Left hindlimb (tissue), 1 donor: Measurements from ENCODE around the gene ATOH8.

Experiments
- DNase-seq: peaks from one replicate; pipeline ENCODE4 v3.0.0-alpha.2; 2018

Gene ATOH8

DNA sequence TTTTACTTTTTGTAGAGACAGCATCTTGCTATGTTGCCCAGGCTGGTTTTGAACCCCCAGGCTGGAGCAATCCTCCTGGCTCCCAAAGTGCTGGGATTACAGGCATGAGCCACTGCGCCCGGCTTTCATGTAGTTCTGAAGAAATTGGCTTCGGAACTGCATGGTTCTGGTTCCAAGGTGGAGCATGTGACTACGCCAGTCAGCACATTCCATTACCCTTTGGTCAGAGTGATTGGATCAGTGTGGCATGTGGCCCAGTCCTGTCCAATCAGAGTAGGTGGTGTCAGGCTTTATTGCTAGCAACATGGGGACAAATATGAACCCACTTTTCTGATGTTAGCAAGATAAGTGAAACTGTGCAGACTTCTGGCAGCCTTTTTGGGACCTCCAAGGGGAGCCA, 16.3 kb upstream of the ATOH8 start:
- DNase-seq = peak; percentile 80

DNA sequence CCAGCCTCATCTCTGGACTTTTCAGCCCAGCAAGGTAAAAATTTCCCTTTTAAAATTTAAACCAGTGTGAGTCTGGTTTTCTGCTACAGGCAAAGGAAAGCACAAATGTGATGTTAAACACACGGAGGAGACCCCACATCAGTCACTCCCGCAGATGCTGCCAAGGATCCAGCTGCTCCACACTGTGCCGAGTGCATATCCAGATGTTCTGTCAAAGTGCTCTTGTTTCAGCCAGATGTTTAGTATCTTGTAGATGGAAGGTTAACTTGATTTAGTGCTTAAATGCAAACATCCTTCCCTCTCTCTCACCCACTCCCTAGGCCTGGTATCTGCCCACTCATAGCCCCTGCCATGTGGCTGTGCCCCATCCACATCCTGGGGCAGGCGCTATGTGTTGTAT, 15.8 kb upstream of the ATOH8 start:
- DNase-seq = peak; percentile 87

DNA sequence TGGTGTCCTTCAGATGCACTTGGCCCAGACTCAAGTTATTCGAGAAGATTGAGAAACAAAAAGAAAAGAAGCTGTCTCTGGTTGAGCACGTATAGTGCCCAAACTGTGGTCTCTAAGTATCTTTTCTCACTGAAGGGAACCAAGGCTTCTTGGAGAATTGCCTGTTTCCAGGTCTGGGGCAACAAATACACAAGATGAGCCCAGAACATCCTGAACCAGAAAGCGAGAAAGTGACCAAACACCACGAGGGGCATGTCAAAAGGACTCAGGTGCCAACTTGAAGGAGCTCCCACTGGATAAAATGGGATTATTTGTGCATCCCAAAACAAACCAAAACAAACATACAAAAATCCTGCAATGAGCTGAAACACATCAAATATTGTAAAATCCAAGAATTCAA, 13.6 kb upstream of the ATOH8 start:
- DNase-seq = no peak

DNA sequence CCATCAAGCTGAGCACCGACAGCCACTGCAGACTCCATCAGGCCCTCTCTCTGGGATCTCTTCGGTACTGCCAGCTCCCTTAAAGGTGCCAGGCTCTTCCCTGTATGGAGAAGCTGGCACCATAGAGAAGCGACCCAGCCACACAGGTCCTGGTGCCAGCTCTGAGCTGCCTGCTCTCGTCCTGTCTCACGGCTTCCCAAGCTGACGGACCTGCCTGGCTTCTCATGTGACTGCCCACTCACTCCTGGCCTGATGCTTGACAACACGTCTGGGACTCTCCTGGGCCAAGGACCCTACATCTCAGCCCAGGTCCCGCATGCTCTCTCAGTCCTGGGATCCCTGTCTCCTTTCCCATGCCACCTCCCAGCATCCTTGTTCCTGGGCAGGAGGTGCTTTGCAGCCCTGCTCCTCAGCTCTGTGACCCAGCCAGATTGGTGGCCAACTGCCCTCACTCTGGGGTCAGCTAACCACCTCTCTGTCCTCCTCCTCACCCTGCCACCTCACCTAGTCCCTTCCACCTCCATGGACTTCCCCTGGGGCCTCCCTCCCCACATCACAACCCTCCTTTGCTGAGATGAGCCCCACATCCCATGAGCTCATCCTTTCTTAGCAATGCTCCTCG, 12.5 kb upstream of the ATOH8 start:
- no peak for DNase-seq

DNA sequence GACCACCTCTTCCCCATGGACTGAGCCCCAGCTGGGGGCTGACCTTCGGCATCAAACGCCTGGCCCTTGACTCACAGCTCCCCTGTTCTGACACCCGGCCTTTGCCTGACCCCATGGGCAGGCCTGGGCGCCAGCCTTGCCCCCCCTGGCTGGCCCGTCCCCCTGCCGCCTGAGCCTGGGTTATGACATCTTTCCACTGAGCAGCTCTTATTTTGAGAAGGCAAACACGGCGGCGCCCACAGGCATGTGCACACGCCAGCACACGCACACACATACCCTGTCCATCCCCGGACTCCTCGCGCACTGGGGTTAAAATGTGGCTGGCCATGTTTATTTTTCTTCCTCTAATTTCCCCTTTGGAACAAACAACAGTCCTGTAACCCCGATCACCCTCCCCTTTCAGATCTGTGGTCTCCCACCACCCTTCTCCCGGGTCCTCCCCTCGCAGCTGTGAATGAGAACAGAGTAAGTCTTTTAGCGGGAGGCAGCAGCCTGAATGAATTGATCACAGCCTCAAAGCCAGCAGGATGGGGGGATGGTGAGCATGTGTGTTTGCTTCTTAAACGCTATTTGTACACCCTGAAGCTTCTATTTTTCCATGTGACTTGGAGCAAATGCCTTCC, 11.8 kb upstream of the ATOH8 start:
- peak; percentile 90 for DNase-seq

DNA sequence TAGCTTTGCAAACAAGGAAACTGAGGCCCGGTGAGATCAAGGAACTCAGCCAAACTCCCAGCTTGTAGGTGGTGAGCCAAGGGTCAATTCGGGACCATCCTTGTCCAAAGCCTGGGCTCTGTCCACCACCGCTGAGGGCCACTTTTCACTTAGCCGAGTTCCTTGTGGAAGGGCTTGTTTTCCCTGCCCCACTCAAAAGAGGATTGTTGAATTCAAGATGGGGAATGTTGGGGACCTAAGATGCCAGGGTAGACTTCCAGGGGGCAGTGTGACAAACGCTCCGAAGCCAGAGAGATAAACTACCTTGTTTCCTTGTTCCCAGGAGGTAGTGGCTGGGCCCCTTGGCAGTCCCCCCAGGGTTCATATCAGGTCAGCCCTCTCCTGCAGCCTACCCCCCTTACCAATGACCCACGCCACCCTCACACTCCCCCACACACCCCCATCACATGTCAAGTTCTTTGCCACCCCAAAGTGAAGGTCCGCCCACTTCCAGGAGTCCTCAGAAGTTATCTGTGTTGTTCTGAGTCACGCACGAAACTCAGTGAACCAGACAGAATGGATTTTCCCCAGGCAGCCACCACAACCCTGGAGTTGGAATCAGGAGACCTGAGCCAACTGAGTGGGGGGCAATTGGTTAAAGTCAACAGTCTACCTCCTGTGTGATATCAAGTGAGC, 10.3 kb upstream of the ATOH8 start:
- DNase-seq = no peak

DNA sequence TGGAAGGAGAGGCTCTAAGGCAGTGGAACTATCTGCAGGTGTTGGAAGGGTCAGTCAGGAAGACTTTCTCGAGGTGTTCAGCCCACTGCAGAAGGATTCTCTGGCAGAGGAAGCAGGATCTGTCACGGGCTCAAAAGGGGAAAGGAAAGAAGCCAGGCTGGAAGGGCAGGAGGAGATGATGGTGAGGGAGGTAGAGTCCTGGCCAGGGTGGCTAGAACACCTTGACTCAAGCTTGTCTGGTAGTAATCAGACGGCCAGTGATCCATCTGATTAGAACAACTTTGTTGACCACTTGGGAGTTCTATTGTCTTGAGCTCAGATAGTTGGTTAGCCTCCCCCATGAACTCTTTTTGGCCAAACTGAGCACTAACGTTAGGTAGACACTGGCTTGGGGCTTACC, 9.7 kb upstream of the ATOH8 start:
- DNase-seq = no peak

DNA sequence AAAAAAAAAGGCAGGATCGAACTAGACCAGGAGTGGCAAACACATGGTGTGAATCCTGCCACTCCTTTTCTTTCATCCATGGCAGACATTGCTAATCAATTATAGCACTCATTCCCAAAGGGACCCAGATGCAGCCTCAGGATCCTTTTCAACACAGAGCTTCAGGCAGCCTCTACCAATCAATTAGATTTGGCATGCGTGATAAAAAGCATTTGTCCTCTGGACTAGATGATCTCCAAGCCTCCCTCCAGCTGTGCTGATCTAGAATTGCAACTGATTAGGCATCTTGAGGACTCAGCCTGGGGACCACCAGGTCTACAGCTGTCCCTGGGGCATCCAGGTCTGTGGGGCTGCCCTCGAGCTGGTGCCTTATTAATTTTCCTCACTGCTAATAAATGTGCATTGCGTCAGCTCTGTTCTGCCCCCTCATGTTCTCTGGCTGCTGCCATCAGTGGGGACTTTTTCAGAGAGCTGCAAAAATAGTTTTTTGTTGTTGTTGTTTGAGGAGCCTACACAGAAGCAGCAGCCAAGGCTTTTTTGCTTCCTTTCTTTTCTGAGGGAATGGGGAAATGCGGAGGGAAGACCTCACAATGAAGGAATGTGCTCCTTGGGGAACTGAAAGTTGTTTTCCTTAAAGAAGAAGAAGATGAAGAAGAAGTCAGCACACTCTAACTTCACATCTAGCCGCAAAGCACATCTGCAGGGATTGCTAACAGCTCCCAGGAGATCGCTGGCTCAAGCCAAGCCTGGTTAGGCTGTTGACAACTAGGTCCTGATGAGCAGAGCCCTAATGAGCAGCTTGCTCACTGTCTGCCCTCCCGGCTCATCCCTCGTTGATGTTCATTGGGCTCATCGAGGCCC, 8.8 kb upstream of the ATOH8 start:
- DNase-seq = no peak

DNA sequence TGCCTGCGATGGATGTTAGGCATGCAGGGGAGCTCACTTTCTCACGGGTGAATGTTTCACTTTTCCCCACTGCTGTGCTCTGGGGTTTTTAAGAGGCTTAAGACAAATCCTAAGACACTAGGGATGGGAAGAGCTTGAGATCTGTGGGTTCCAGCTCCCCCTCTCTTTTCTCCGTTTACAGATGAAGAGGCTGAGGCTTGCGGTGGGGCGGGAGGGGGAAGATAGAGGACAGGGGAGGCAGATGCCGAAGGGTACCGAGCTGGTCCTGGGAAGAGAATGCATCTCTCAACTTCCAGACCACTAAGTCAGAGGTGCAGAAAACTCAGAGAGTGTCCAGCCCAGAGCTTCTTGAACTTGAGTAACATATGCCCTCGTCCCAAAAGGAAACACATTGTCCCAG, 8.2 kb upstream of the ATOH8 start:
- no peak for DNase-seq

DNA sequence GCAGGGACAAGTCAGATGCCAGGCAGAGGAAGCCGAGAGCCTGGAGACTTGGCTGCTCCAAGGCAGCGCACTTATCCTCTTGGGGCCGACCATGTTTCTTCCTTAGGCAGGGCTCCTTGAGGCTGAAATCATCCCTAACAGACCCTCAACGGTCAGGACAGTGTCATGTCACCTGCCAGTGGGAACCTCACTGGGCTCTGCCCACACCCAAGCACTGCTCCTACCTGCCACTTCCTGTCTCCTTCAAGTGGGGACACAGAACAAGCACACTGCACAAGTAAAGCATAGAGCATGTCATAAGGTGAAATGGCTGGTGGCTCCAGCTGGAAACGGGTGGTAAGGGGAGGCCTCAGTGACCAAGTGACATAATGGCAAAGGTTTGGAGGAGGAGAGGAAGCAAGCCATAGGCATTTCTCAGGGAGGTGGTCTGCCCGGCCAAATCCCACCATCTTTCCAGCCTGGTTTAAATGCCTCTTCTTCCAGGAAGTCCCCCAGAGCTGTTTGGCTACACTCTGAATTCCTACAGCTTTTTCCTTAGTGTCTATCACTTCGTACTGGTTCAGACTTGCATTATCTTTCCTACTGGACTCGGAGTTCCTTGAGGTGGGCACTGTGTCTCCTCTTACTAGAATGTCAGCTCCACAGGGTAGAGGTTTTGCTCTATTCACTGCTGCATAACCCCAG, 7.3 kb upstream of the ATOH8 start:
- no peak for DNase-seq

DNA sequence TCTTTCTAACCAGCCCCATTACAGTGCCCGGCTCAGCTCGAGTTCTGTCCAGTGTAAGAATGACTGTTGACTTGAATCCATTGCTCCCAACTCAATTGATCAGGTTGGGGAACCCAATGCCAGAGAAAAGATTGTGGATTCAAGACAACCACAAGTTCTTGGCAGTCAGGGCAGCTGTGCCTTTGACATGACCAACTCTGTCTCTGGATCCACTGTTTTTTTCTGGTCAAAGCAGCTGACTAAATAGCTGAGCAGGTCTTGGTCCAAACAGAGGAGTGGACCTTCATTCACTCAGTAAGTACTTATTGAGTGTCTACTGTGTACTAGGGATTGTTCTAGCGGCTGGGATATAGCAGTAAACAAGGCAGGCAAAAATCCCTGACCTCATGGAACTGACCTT, 6.3 kb upstream of the ATOH8 start:
- DNase-seq = peak; percentile 25

DNA sequence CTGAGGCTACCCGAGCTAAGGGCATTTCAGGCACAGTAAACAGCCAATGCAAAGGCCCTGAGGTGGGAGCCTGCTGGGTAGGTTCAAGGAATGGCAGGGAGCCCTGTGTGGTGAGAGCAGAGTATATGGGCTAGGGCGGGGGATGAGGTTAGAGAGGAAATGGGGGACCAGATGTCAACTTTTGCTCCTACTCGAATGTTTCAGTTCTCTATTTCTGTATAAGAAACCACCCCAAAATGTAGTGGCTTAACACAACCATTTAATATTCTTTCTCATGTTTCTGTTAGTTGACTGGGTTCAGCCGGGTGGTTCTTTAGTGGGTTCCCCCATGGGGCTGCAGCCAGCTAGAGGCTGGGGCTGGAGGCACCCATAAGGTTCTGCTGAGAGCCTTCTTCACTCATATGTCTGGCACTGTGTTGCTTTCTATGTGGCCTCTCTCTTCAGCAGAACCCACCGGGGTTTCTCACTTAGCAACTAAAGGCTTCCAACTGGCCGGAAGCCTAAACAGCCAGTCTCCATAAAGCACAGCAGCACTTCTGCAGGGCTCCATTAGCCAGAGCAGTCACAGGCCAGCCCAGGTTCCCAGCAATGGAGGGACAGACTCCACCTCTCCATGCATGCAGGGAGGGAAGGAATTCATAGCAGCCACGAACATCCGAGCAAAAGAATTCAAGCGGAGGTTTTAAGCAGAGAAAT, 5.6 kb upstream of the ATOH8 start:
- DNase-seq = peak; percentile 34

DNA sequence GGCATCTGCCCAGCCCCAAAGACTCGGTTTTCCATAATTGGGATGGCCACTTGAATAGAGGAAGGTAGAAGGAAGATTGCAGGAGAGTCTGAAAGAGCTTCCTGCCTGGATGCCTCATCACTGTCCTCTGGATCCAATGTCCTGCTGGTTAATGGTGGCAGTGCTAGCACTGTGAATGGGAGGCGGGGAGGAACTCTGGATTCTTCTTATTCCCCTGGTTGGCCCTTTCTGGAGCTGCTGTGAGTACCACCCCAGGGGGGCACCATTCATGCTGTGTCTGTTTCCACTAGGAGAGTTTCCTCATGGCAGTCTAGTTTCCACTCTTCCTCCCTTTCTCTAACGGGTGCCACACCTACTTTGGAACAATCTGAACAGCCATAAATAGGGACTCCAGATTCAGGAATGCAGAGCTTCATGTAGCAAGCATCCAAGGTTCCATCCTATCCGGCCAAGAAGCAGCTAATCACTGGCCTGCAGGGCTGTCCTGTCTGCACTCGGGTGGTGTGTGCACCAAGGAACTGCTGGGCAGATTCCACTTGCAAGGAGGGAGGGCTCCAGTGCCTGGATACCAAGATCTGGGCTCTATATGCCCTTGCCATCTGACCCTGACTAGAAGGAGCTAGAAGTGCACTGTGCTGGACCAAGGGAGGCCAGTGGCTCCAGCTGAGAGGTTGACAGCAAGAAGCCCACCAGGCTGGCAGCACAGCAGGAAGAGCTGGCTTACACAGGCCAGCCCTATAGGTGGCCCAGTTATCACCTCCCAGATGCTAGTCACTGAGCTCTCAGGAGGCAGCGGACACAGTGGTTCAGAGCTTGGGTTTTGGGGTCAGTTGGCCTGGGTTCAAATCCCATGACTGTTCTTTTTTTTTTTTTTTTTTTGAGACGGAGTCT, 4.6 kb upstream of the ATOH8 start:
- DNase-seq = peak; percentile 46

DNA sequence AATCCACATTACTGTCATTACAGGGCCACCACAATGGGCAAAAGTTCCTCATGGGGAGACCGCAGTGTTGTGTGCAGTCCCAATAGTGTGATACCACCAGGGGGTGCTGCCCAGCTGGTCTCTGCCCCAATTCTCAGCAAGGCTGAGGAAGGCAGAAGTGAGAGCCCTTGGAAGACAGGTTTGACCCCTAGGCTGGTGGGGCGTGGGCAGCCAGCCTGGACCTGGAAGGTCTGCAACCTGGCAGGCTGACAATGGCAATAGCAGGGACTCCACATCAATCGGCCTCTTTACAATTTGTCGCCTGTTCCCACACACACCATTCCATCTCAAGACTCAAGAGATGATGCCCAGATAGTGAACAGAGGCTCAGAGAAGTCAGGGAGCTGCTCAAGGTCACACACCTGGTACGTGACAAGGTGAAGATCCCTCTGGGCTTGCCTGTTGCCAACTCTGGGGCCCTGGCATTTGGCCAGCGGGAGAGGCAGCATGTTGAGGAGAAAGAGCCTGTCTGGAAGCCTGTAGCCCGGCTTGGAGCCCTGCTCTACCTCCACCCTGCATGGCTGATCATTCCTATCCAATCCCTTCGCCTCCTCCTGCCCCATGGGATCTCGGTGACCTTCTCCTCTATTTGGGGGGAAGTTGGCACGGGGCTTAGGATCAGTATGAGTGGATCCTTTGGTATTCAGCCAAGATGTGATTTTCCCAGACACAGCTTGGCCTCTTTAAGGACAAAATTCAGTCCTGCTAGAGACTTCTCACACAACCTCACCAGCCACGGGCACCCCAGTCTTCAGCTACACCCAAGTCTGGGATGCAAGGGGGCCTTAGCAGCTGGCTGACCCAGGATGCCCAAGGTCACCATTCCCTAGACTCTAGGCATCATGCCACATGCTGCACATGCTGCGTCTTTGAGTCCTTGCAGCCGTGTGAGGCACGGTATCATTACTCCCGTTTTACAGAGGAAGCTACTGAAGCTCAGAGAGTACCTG, 2.9 kb upstream of the ATOH8 start:
- DNase-seq = peak; percentile 71

DNA sequence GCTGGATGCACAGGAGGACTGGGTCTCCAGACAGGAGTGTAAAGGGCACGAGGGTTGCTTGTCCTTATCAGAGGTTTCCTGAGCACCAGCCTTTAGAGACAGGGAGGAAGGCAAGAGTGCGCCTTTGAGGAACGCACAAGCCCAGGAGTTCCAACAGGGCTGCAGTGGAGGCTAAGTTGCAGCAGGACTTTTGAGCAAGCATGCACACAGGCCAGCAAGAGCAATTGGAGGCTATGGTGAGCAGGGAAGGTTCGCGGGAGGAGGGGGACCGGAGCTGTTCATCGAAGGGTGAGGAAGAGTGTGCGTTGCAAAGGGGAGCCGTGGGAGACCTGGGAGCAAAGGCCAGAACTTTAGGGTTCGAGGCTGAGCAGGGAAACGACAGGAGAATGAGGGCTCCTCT, 2.2 kb upstream of the ATOH8 start:
- no peak for DNase-seq

DNA sequence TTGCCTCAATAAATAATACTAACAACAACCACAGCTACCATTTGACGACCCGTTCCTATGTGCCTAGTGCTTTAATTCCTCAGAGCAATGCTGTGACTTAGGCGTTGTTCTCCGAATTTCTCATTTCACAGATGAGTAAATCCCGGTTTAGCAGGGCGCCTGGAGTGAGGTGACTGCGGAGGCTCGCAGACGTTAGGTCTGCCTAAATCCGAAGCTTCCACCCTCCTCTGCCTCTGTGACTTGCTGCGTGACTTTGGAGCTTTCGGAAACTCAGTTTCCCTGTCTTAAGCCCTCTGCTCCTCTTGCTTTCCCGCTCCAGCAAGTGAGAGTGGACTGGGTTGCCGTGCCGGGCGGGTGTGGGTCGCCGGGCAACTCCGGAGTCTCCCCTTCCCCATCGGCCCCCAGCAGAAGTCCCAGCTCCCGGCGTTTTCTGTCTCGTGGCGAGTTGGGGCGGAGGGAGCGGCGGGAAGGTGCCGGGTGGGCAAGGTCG, 711 bp upstream of the ATOH8 start:
- no peak for DNase-seq

DNA sequence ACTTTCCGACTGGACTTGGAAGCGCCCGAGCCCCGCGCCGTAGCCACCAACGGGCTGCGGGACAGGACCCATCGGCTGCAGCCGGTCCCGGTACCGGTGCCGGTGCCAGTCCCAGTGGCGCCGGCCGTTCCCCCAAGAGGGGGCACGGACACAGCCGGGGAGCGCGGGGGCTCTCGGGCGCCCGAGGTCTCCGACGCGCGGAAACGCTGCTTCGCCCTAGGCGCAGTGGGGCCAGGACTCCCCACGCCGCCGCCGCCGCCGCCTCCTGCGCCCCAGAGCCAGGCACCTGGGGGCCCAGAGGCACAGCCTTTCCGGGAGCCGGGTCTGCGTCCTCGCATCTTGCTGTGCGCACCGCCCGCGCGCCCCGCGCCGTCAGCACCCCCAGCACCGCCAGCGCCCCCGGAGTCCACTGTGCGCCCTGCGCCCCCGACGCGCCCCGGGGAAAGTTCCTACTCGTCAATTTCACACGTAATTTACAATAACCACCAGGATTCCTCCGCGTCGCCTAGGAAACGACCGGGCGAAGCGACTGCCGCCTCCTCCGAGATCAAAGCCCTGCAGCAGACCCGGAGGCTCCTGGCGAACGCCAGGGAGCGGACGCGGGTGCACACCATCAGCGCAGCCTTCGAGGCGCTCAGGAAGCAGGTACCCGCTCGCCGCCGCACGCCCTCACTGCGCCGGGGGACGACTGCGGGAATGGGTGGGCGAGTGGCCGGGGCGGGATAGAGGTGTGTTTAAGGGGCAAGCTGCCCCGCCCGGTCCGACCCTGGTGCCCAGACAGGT, 713 bp downstream of the ATOH8 start:
- peak; percentile 70 for DNase-seq

DNA sequence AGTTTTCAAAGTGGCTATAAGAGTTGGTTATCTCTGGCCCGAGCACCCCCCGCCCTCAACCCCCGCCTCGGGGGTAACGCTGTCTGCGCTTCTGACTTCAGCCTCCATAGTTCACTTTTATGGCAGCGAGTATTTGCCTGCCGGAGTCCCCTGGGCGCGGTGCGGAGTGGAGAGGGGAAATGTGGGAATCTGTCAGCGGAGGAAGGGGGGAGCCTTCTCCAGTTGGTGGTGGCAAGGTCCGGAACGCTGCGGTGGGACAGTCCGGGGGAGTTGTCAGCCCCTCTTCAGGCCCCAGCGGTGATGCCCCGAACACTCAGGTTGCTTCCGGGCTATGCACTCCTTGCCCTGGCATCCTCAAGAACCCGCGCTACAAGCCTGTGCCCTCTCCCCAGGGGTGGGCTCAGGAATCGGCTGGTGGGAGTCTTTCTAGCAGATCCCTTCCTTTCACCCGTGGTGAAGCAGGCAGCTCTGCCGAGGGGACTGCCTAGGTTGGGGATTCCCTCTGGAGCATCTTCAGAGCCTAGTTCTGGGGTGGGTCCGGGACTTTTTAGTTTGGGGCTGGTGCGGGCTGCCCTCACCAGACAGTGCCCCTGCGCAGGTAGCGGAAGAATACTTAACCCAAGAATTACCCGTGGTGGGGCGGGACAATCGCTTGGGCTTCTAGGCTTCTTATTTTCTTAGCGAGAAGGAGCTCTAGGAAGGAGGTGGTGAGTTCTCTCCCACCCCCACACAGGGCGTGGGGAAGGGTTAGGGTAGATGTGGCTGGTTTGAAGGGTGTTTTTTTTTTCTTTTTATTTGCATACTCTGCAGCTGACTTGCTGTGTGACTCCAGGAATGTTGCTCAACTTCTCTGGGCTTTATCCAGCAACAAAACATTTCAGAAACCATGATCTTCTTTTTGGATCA, 1.6 kb downstream of the ATOH8 start:
- DNase-seq = no peak
